ENCODE data around the gene SLC29A3.
A peak's percentile ranks its signal among the peaks of the same experiment; 100 is the strongest.

The SLC29A3 gene

GRCh38 chr10:71395621-71396020 is 76.6 kb downstream of the SLC29A3 start:
- no peak for DNase-seq

GRCh38 chr10:71396084-71396710 is 77.1 kb downstream of the SLC29A3 start:
- DNase-seq, result peak; percentile 59

- DNase-seq, result peak; percentile 36
Observed at GRCh38 chr10:71396711-71397295, 77.7 kb downstream of the SLC29A3 start, which contains the start of gene CDH23. Gene CDH23, plus strand, starts transcription at chr10:71396920. Its CDS starts 42,912 bp downstream, at chr10:71439832.

GRCh38 chr10:71397296-71398212 is 78.5 kb downstream of the SLC29A3 start:
- no peak for DNase-seq

- no peak for DNase-seq
Observed at GRCh38 chr10:71398976-71399375, 79.9 kb downstream of the SLC29A3 start.

- no peak for DNase-seq
Observed at GRCh38 chr10:71399946-71400345, 80.9 kb downstream of the SLC29A3 start.

- no peak for DNase-seq
Observed at GRCh38 chr10:71401056-71401455, 82.0 kb downstream of the SLC29A3 start.

GRCh38 chr10:71402005-71402404 is 82.9 kb downstream of the SLC29A3 start:
- DNase-seq, result no peak

- DNase-seq, result no peak
Observed at GRCh38 chr10:71404503-71405295, 85.6 kb downstream of the SLC29A3 start.

GRCh38 chr10:71406878-71407277 is 87.8 kb downstream of the SLC29A3 start:
- no peak for DNase-seq

- no peak for DNase-seq
Observed at GRCh38 chr10:71408436-71409225, 89.6 kb downstream of the SLC29A3 start.

- no peak for DNase-seq
Observed at GRCh38 chr10:71409516-71410104, 90.6 kb downstream of the SLC29A3 start.
